GM12878 (cell line): ENCODE results near the gene B4GALNT2. TPM values are rescaled to one million over a fixed set of nuclear protein-coding genes. Genes with fewer than 3 reads are reported as not detected.

Experiments used
- CBX5 ChIP-seq: sonication (generic); IDR thresholded peaks from 2 replicates; pipeline ENCODE4 v1.6.1; 2016; ENCODE audit warnings: low read depth, moderate library complexity, mild to moderate bottlenecking, inconsistent platforms
- CHD2 ChIP-seq: IDR thresholded peaks from 2 replicates; pipeline ENCODE4 v1.6.1; 2011; ENCODE audit warnings: low read depth, low read length, improper control_type of control experiment, borderline replicate concordance
- EED ChIP-seq: sonication (generic); IDR thresholded peaks from 2 replicates; pipeline ENCODE4 v1.6.1; 2016; ENCODE audit warnings: antibody characterized with exemption, low read depth
- EZH2 ChIP-seq: IDR thresholded peaks from 2 replicates; pipeline ENCODE4 v1.6.1; 2012; ENCODE audit warnings: low read depth, mild to moderate bottlenecking, control low read depth, inconsistent platforms, low read length, borderline replicate concordance; ENCODE audit not compliant: control insufficient read depth
- KAT2A ChIP-seq: conservative IDR thresholded peaks from 2 replicates; pipeline ENCODE4 v1.6.1; 2011; ENCODE audit warnings: low read depth, low read length; ENCODE audit not compliant: control insufficient read depth
- NRF1 ChIP-seq: conservative IDR thresholded peaks from 2 replicates; pipeline ENCODE4 v1.6.1; 2011; ENCODE audit warnings: mild to moderate bottlenecking, low read depth, low read length, improper control_type of control experiment
- RFX5 ChIP-seq: IDR thresholded peaks from 2 replicates; pipeline ENCODE4 v1.6.1; 2011; ENCODE audit warnings: low read depth, low read length, improper control_type of control experiment
- SMAD5 ChIP-seq: IDR thresholded peaks from 2 replicates; pipeline ENCODE4 v1.6.1; 2016; ENCODE audit warnings: antibody characterized with exemption, low read depth
- SPI1 ChIP-seq: IDR thresholded peaks from 2 replicates; pipeline ENCODE4 v1.6.1; 2011; ENCODE audit warnings: low read depth, mild to moderate bottlenecking, low read length, moderate library complexity, borderline replicate concordance; ENCODE audit not compliant: insufficient read depth
- SUPT20H ChIP-seq: IDR thresholded peaks from 2 replicates; pipeline ENCODE4 v1.6.1; 2011; ENCODE audit warnings: low read depth, mild to moderate bottlenecking, low read length, moderate library complexity, borderline replicate concordance; ENCODE audit not compliant: control insufficient read depth
- ZNF217 ChIP-seq: fragments of 450-650 bp; IDR thresholded peaks from 2 replicates; pipeline ENCODE4 v1.6.1; 2017; ENCODE audit warnings: antibody characterized with exemption, mild to moderate bottlenecking
- polyA plus RNA-seq, 11 experiments: library from polyadenylated mRNA; depleted of rRNA in 4 of 11; unstranded in 6 of 11; stranded (reverse) in 5 of 11; fragments of >200 nt; fragmentation: Nextera tagmentation in 4 of 11; fragmentation: Illumina TruSeq in 1 of 11; extraction: Ambion mirVana in 4 of 11; extraction: Trizol in 1 of 11; gene quantifications; 1 replicate in 1 of 11; 2 replicates in 10 of 11; pipeline versions ENCODE4 v1.2.1 to v1.2.3, GENCODE V29; 2011 to 2016; ENCODE audit warnings: inconsistent platforms in 2 of 11, missing spikeins in 2 of 11, low read depth in 1 of 11
- total RNA-seq, 4 experiments: library from RNA; depleted of rRNA in 3 of 4; stranded (reverse); fragments of >200 nt in 3 of 4; fragmentation: Illumina TruSeq in 1 of 4; extraction: Trizol in 1 of 4; gene quantifications; 2 replicates each; pipeline versions ENCODE4 v1.2.1 to v1.2.3, GENCODE V29; 2013 to 2021
- TF ChIP-seq, protein P1 (sequence below): fragments of 450-650 bp; IDR thresholded peaks from 2 replicates; pipeline ENCODE4 v1.6.1; 2017; ENCODE audit warnings: mild to moderate bottlenecking, moderate library complexity
- TF ChIP-seq, protein P2 (sequence below), 3 experiments: IDR thresholded peaks in 2 of 3; conservative IDR thresholded peaks in 1 of 3; 2 replicates each; pipeline ENCODE4 v1.5.1; 2011; ENCODE audit warnings: low read depth in 3 of 3, low read length in 3 of 3, mild to moderate bottlenecking in 3 of 3, control low read depth in 2 of 3, moderate library complexity in 2 of 3, inconsistent platforms in 1 of 3, mixed read lengths in 1 of 3; ENCODE audit not compliant: control insufficient read depth in 2 of 3, insufficient read depth in 1 of 3; ENCODE audit errors: extremely low read depth in 1 of 3
- TF ChIP-seq, protein P3 (sequence below): IDR thresholded peaks from 2 replicates; pipeline ENCODE4 v1.6.1; 2011; ENCODE audit warnings: low read depth, mild to moderate bottlenecking, low read length, moderate library complexity, borderline replicate concordance; ENCODE audit errors: extremely low read depth
- TF ChIP-seq, protein P4 (sequence below): fragments of 450-650 bp; IDR thresholded peaks from 2 replicates; pipeline ENCODE4 v1.6.1; 2016; ENCODE audit warnings: mild to moderate bottlenecking
- TF ChIP-seq, protein P5 (sequence below): fragments of 450-650 bp; formaldehyde crosslinking; IDR thresholded peaks from 2 replicates; pipeline ENCODE4 v1.4.0; 2022; ENCODE audit warnings: mild to moderate bottlenecking, moderate library complexity

B4GALNT2 gene
- total and polyA plus RNA-seq, 10 of the 15 experiments (the other 5 are each of a cell fraction or from before 2014, with no cell fraction given), result not detected

DNA sequence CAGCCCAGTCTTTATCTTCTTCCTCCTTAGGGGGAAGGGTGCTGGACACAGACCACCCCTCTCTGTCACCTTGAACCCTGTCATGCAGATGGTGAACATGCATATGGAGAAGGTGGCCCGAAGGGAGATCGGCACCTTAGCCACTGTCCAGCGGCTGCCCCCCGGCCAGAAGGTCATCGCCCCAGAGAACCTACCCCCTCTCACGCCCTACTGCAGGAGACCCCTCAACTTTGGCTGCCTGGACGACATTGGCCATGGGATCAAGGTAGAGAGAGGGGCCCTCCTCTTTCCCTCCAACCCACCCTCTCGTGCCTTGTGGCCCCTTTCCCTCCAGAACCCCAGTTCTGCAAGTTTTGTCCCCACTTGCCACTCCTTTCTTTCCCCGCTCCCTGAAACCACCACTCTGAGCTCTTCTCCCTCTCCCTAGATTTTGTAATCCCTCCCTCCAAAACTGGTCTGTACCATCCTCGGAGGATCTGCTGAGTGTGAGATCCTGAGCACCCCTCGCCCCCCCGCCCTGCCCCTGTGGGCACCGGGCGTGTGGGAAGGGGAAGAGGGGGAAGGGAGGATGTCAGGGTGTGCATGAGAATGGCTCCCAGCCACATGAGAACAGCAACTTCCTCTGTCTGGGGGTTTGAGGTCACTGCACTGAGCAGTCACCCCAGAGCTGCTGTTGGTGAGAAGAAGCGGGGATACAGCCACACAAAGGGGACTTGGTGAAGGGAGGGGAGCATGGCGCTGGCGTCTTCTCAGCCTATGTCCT lies 85.3 kb downstream of the B4GALNT2 start (continued):
- TF ChIP-seq, protein P1, sequence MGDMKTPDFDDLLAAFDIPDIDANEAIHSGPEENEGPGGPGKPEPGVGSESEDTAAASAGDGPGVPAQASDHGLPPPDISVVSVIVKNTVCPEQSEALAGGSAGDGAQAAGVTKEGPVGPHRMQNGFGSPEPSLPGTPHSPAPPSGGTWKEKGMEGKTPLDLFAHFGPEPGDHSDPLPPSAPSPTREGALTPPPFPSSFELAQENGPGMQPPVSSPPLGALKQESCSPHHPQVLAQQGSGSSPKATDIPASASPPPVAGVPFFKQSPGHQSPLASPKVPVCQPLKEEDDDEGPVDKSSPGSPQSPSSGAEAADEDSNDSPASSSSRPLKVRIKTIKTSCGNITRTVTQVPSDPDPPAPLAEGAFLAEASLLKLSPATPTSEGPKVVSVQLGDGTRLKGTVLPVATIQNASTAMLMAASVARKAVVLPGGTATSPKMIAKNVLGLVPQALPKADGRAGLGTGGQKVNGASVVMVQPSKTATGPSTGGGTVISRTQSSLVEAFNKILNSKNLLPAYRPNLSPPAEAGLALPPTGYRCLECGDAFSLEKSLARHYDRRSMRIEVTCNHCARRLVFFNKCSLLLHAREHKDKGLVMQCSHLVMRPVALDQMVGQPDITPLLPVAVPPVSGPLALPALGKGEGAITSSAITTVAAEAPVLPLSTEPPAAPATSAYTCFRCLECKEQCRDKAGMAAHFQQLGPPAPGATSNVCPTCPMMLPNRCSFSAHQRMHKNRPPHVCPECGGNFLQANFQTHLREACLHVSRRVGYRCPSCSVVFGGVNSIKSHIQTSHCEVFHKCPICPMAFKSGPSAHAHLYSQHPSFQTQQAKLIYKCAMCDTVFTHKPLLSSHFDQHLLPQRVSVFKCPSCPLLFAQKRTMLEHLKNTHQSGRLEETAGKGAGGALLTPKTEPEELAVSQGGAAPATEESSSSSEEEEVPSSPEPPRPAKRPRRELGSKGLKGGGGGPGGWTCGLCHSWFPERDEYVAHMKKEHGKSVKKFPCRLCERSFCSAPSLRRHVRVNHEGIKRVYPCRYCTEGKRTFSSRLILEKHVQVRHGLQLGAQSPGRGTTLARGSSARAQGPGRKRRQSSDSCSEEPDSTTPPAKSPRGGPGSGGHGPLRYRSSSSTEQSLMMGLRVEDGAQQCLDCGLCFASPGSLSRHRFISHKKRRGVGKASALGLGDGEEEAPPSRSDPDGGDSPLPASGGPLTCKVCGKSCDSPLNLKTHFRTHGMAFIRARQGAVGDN, result peak; percentile 97
- TF ChIP-seq SUPT20H (no peak), EZH2 (no peak), CBX5 (0 out of 2 replicates have a peak, but pooled peaks have one; percentile 16), CHD2 (peak; percentile 94), RFX5 (peak; percentile 70; the same call in 1 of the 2 replicates), SMAD5 (no peak), SPI1 (peak; percentile 83; the same call in 1 of the 2 replicates), EED (peak; percentile 90), ZNF217 (no peak), KAT2A (no peak), NRF1 (no peak)
- TF ChIP-seq, protein P2, sequence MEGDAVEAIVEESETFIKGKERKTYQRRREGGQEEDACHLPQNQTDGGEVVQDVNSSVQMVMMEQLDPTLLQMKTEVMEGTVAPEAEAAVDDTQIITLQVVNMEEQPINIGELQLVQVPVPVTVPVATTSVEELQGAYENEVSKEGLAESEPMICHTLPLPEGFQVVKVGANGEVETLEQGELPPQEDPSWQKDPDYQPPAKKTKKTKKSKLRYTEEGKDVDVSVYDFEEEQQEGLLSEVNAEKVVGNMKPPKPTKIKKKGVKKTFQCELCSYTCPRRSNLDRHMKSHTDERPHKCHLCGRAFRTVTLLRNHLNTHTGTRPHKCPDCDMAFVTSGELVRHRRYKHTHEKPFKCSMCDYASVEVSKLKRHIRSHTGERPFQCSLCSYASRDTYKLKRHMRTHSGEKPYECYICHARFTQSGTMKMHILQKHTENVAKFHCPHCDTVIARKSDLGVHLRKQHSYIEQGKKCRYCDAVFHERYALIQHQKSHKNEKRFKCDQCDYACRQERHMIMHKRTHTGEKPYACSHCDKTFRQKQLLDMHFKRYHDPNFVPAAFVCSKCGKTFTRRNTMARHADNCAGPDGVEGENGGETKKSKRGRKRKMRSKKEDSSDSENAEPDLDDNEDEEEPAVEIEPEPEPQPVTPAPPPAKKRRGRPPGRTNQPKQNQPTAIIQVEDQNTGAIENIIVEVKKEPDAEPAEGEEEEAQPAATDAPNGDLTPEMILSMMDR (IDR thresholded peaks at IDR 0.05 in 2 of 3, conservative IDR thresholded peaks at IDR 0.05 in 1 of 3; ENCODE audit: control insufficient read depth in 2 of 3, extremely low read depth in 1 of 3, insufficient read depth in 1 of 3, low read depth in 3 of 3, low read length in 3 of 3), result no peak
- TF ChIP-seq, protein P3, sequence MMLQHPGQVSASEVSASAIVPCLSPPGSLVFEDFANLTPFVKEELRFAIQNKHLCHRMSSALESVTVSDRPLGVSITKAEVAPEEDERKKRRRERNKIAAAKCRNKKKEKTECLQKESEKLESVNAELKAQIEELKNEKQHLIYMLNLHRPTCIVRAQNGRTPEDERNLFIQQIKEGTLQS, result no peak
- TF ChIP-seq, protein P4, sequence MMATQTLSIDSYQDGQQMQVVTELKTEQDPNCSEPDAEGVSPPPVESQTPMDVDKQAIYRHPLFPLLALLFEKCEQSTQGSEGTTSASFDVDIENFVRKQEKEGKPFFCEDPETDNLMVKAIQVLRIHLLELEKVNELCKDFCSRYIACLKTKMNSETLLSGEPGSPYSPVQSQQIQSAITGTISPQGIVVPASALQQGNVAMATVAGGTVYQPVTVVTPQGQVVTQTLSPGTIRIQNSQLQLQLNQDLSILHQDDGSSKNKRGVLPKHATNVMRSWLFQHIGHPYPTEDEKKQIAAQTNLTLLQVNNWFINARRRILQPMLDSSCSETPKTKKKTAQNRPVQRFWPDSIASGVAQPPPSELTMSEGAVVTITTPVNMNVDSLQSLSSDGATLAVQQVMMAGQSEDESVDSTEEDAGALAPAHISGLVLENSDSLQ, result peak; percentile 4; the same call in 1 of the 2 replicates
- TF ChIP-seq, protein P5, sequence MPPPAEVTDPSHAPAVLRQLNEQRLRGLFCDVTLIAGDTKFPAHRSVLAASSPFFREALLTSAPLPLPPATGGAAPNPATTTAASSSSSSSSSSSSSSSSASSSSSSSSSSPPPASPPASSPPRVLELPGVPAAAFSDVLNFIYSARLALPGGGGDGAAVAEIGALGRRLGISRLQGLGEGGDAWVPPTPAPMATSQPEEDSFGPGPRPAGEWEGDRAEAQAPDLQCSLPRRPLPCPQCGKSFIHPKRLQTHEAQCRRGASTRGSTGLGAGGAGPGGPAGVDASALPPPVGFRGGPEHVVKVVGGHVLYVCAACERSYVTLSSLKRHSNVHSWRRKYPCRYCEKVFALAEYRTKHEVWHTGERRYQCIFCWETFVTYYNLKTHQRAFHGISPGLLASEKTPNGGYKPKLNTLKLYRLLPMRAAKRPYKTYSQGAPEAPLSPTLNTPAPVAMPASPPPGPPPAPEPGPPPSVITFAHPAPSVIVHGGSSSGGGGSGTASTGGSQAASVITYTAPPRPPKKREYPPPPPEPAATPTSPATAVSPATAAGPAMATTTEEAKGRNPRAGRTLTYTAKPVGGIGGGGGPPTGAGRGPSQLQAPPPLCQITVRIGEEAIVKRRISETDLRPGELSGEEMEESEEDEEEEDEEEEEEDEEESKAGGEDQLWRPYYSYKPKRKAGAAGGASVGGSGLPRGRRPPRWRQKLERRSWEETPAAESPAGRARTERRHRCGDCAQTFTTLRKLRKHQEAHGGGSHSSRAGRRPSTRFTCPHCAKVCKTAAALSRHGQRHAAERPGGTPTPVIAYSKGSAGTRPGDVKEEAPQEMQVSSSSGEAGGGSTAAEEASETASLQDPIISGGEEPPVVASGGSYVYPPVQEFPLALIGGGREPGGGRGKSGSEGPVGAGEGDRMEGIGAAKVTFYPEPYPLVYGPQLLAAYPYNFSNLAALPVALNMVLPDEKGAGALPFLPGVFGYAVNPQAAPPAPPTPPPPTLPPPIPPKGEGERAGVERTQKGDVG (CRISPR knock-in tag), result no peak
